ENCODE measurements around the gene MATCAP1. TPM values are rescaled to one million over a fixed set of nuclear protein-coding genes. Genes with fewer than 3 reads are reported as not detected.

The MATCAP1 gene
- total and polyA plus RNA-seq, 2 of the 13 experiments (the other 11 are each of a cell fraction or from before 2014, with no cell fraction given) = 11.2 to 24.5 TPM

DNA sequence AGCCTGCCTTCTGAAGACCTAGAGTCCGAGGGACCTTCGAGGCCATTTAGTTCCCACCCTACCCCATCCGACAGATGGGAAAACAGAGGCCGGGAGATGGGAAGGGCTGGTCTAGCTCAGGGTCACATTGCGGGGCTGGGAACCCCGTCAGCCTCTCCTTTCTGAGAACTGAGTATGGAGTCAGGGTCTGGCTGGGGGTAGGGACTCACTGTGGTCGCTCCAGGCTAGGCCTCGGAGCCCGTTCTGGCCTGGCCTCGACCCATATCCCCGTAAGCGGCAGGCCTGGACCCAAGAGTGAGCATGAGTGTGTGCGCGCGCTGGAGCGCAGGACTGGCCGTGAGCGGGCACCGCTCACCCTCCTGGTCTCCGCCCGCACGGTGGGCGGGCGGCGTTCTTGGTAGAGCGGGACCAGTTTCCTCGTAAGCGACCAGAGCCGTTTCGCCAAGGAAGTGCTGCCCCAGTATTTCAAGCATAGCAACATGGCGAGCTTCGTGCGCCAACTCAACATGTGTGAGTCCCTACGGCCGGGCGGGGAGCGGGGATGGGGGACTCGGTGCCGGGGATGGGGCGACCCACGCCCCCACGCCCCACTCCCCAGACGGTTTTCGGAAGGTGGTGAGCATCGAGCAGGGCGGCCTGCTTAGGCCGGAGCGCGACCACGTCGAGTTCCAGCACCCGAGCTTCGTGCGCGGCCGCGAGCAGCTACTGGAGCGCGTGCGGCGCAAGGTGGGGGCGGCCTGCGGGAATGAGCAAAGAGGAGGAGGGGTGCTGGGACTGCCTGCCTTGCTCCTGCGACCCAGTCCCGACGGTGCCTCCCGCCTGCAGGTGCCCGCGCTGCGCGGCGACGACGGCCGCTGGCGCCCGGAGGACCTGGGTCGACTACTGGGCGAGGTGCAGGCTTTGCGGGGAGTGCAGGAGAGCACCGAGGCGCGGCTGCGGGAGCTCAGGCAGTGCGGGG, 18.4 kb downstream of the MATCAP1 start (continued):
- TF ChIP-seq HES4 (CRISPR knock-in tag; IDR thresholded peaks at IDR 0.05; ENCODE audit: borderline replicate concordance) = no peak
- TF ChIP-seq, protein P1, sequence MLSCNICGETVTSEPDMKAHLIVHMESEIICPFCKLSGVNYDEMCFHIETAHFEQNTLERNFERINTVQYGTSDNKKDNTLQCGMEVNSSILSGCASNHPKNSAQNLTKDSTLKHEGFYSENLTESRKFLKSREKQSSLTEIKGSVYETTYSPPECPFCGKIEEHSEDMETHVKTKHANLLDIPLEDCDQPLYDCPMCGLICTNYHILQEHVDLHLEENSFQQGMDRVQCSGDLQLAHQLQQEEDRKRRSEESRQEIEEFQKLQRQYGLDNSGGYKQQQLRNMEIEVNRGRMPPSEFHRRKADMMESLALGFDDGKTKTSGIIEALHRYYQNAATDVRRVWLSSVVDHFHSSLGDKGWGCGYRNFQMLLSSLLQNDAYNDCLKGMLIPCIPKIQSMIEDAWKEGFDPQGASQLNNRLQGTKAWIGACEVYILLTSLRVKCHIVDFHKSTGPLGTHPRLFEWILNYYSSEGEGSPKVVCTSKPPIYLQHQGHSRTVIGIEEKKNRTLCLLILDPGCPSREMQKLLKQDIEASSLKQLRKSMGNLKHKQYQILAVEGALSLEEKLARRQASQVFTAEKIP (CRISPR knock-in tag; IDR thresholded peaks at IDR 0.05; ENCODE audit: borderline replicate concordance) = no peak
- TF ChIP-seq ZNF260 (CRISPR knock-in tag; IDR thresholded peaks at IDR 0.05; ENCODE audit: borderline replicate concordance, low read depth) = no peak
- TF ChIP-seq, protein P2, sequence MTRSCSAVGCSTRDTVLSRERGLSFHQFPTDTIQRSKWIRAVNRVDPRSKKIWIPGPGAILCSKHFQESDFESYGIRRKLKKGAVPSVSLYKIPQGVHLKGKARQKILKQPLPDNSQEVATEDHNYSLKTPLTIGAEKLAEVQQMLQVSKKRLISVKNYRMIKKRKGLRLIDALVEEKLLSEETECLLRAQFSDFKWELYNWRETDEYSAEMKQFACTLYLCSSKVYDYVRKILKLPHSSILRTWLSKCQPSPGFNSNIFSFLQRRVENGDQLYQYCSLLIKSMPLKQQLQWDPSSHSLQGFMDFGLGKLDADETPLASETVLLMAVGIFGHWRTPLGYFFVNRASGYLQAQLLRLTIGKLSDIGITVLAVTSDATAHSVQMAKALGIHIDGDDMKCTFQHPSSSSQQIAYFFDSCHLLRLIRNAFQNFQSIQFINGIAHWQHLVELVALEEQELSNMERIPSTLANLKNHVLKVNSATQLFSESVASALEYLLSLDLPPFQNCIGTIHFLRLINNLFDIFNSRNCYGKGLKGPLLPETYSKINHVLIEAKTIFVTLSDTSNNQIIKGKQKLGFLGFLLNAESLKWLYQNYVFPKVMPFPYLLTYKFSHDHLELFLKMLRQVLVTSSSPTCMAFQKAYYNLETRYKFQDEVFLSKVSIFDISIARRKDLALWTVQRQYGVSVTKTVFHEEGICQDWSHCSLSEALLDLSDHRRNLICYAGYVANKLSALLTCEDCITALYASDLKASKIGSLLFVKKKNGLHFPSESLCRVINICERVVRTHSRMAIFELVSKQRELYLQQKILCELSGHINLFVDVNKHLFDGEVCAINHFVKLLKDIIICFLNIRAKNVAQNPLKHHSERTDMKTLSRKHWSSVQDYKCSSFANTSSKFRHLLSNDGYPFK (CRISPR knock-in tag; IDR thresholded peaks at IDR 0.05; ENCODE audit: borderline replicate concordance) = no peak
- TF ChIP-seq FOSL1 (CRISPR knock-in tag; IDR thresholded peaks at IDR 0.05; ENCODE audit: borderline replicate concordance) = no peak
- no peak for TF ChIP-seq ZNF781 (CRISPR knock-in tag; IDR thresholded peaks at IDR 0.05; ENCODE audit: borderline replicate concordance, not compliant biosample characterization)
- TF ChIP-seq ZNF350 (CRISPR knock-in tag; IDR thresholded peaks at IDR 0.05; ENCODE audit: borderline replicate concordance, low read depth) = no peak
- TF ChIP-seq, protein P3, sequence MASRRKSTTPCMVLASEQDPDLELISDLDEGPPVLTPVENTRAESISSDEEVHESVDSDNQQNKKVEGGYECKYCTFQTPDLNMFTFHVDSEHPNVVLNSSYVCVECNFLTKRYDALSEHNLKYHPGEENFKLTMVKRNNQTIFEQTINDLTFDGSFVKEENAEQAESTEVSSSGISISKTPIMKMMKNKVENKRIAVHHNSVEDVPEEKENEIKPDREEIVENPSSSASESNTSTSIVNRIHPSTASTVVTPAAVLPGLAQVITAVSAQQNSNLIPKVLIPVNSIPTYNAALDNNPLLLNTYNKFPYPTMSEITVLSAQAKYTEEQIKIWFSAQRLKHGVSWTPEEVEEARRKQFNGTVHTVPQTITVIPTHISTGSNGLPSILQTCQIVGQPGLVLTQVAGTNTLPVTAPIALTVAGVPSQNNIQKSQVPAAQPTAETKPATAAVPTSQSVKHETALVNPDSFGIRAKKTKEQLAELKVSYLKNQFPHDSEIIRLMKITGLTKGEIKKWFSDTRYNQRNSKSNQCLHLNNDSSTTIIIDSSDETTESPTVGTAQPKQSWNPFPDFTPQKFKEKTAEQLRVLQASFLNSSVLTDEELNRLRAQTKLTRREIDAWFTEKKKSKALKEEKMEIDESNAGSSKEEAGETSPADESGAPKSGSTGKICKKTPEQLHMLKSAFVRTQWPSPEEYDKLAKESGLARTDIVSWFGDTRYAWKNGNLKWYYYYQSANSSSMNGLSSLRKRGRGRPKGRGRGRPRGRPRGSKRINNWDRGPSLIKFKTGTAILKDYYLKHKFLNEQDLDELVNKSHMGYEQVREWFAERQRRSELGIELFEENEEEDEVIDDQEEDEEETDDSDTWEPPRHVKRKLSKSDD (CRISPR knock-in tag; IDR thresholded peaks at IDR 0.05; ENCODE audit: low read depth) = peak; percentile 52; the same call in 1 of the 2 replicates
- TF ChIP-seq, protein P4, sequence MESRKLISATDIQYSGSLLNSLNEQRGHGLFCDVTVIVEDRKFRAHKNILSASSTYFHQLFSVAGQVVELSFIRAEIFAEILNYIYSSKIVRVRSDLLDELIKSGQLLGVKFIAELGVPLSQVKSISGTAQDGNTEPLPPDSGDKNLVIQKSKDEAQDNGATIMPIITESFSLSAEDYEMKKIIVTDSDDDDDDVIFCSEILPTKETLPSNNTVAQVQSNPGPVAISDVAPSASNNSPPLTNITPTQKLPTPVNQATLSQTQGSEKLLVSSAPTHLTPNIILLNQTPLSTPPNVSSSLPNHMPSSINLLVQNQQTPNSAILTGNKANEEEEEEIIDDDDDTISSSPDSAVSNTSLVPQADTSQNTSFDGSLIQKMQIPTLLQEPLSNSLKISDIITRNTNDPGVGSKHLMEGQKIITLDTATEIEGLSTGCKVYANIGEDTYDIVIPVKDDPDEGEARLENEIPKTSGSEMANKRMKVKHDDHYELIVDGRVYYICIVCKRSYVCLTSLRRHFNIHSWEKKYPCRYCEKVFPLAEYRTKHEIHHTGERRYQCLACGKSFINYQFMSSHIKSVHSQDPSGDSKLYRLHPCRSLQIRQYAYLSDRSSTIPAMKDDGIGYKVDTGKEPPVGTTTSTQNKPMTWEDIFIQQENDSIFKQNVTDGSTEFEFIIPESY (CRISPR knock-in tag; IDR thresholded peaks at IDR 0.05) = peak; percentile 71
- TF ChIP-seq ZNF678 (CRISPR knock-in tag; IDR thresholded peaks at IDR 0.05) = no peak
- no peak for TF ChIP-seq ZBTB3 (CRISPR knock-in tag; IDR thresholded peaks at IDR 0.05; ENCODE audit: borderline replicate concordance, low read depth)
- TF ChIP-seq ZNF615 (CRISPR knock-in tag; IDR thresholded peaks at IDR 0.05; ENCODE audit: borderline replicate concordance) = no peak
- TF ChIP-seq CBFB (CRISPR knock-in tag; IDR thresholded peaks at IDR 0.05) = no peak
- TF ChIP-seq, protein P5, sequence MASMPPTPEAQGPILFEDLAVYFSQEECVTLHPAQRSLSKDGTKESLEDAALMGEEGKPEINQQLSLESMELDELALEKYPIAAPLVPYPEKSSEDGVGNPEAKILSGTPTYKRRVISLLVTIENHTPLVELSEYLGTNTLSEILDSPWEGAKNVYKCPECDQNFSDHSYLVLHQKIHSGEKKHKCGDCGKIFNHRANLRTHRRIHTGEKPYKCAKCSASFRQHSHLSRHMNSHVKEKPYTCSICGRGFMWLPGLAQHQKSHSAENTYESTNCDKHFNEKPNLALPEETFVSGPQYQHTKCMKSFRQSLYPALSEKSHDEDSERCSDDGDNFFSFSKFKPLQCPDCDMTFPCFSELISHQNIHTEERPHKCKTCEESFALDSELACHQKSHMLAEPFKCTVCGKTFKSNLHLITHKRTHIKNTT (CRISPR knock-in tag; IDR thresholded peaks at IDR 0.05) = no peak
- no peak; the same call in 1 of the 2 replicates for TF ChIP-seq ZNF768 (CRISPR knock-in tag; IDR thresholded peaks at IDR 0.05)
- TF ChIP-seq KAT2B (IDR thresholded peaks at IDR 0.05; ENCODE audit: borderline replicate concordance, low read depth, low read length) = no peak

All from HepG2 (cell line).